ENCODE data around the gene CDK6. TPM values are rescaled to one million over a fixed set of nuclear protein-coding genes. Genes with fewer than 3 reads are reported as not detected.

Gene CDK6
- polyA plus RNA-seq, 1 donor (not counting 4 experiments of a cell fraction or from before 2014, with no cell fraction given) = 53.5 TPM

DNA sequence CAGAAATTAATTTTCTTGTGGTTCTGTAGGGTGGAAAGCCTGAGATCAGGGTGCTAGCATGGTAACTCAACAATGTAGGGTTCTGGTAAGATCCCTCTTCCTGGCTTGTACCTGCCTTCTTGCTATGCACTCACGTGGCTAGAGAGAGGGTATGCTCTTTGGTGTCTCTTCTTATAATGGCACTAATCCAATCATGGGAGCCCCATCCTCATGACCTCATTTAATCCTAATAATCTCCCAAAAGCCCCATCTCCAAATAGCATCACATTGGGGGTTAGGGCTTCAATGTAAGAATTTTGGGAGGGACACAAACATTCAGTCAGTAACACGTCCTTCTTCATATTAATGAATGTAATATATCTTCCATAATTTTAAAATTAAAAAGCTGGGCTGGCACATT lies 206.6 kb downstream of the CDK6 start:
- Histone ChIP-seq H3K9me1 (ENCODE audit: control insufficient read depth, extremely low read depth, insufficient read depth, low read length) (no peaks in the 10 kb centered on the region), H3K4me1 (ENCODE audit: control insufficient read depth, extremely low read depth, insufficient read depth, low read length) (peaks cover 51% of the 10 kb centered on the region), H3K36me3 (ENCODE audit: control insufficient read depth in 2 of 2, extremely low read depth in 1 of 2, insufficient read depth in 2 of 2, low read length in 2 of 2) (peaks cover 4 to 16% of the 10 kb centered on the region in 2 experiments), H3K27me3 (ENCODE audit: control insufficient read depth, extremely low read depth, insufficient read depth, low read length) (no peaks in the 10 kb centered on the region), H3K9ac (ENCODE audit: control insufficient read depth, extremely low read depth, insufficient read depth, low read length) (no peak overlapping the region), H4K20me1 (ENCODE audit: control insufficient read depth, extremely low read depth, insufficient read depth, low read length) (no peaks in the 10 kb centered on the region), H3K79me2 (ENCODE audit: control insufficient read depth, insufficient read depth, low read length) (peaks cover 52% of the 10 kb centered on the region), H3K4me3 (ENCODE audit: control insufficient read depth in 2 of 3, extremely low read depth in 1 of 3, insufficient read depth in 2 of 3, low read depth in 1 of 3, low read length in 3 of 3) (no peak overlapping the region), H3K27ac (ENCODE audit: control insufficient read depth, insufficient read depth, low read length) (no peak overlapping the region), H3K4me2 (ENCODE audit: control insufficient read depth, extremely low read depth, insufficient read depth, low read depth, low read length) (no peak overlapping the region), H3K9me3 (ENCODE audit: control insufficient read depth, low read depth, low read length) (peaks cover 2% of the 10 kb centered on the region), H2AFZ (ENCODE audit: control insufficient read depth, low read length) (no peak overlapping the region)
- DNase-seq (ENCODE audit: low read depth, low spot score) (no peak), FAIRE-seq (no peak)
- no peak for TF ChIP-seq EZH2 (IDR thresholded peaks at IDR 0.05; ENCODE audit: low read length)
- TF ChIP-seq, protein P1, sequence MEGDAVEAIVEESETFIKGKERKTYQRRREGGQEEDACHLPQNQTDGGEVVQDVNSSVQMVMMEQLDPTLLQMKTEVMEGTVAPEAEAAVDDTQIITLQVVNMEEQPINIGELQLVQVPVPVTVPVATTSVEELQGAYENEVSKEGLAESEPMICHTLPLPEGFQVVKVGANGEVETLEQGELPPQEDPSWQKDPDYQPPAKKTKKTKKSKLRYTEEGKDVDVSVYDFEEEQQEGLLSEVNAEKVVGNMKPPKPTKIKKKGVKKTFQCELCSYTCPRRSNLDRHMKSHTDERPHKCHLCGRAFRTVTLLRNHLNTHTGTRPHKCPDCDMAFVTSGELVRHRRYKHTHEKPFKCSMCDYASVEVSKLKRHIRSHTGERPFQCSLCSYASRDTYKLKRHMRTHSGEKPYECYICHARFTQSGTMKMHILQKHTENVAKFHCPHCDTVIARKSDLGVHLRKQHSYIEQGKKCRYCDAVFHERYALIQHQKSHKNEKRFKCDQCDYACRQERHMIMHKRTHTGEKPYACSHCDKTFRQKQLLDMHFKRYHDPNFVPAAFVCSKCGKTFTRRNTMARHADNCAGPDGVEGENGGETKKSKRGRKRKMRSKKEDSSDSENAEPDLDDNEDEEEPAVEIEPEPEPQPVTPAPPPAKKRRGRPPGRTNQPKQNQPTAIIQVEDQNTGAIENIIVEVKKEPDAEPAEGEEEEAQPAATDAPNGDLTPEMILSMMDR (optimal IDR thresholded peaks at IDR 0.05 in 1 of 3, IDR thresholded peaks at IDR 0.05 in 1 of 3, conservative IDR thresholded peaks at IDR 0.05 in 1 of 3; ENCODE audit: extremely low read depth in 1 of 3, insufficient read depth in 2 of 3, low read length in 3 of 3) = no peak
- dilution Hi-C loops (cut with MboI; ENCODE audit: extremely low pct_ligation_motif_present, low sequenced_read_pairs) = no loop called here

DNA sequence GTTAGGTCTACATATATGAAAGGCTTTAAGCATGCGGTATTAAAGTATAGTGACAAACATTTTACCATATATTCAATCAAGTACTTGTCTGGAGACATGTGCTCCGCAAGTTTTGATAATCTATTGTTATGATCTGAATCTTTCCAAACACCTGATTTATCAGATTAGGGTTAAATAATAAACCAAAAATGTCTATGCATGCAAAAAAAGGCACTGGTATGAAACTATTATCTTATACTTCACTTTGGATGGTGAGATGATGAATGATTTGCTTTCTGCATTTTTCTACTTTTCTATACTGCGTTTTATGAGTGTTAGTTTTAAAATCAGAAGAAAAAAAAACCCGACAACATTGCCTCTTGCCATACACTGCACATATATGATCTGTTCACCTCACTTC lies 208.4 kb downstream of the CDK6 start:
- Histone ChIP-seq H3K79me2 (ENCODE audit: control insufficient read depth, insufficient read depth, low read length) (peaks cover 69% of the 10 kb centered on the region), H3K4me3 (ENCODE audit: control insufficient read depth in 2 of 3, extremely low read depth in 1 of 3, insufficient read depth in 2 of 3, low read depth in 1 of 3, low read length in 3 of 3) (no peak overlapping the region), H3K9me3 (ENCODE audit: control insufficient read depth, low read depth, low read length) (peaks cover 2% of the 10 kb centered on the region), H3K36me3 (ENCODE audit: control insufficient read depth in 2 of 2, extremely low read depth in 1 of 2, insufficient read depth in 2 of 2, low read length in 2 of 2) (peaks cover 4 to 22% of the 10 kb centered on the region in 2 experiments), H4K20me1 (ENCODE audit: control insufficient read depth, extremely low read depth, insufficient read depth, low read length) (no peaks in the 10 kb centered on the region), H3K27ac (ENCODE audit: control insufficient read depth, insufficient read depth, low read length) (no peak overlapping the region), H3K4me2 (ENCODE audit: control insufficient read depth, extremely low read depth, insufficient read depth, low read depth, low read length) (no peak overlapping the region), H3K27me3 (ENCODE audit: control insufficient read depth, extremely low read depth, insufficient read depth, low read length) (no peaks in the 10 kb centered on the region), H3K9ac (ENCODE audit: control insufficient read depth, extremely low read depth, insufficient read depth, low read length) (no peak overlapping the region), H3K4me1 (ENCODE audit: control insufficient read depth, extremely low read depth, insufficient read depth, low read length) (peaks cover 43% of the 10 kb centered on the region), H2AFZ (ENCODE audit: control insufficient read depth, low read length) (no peak overlapping the region), H3K9me1 (ENCODE audit: control insufficient read depth, extremely low read depth, insufficient read depth, low read length) (no peaks in the 10 kb centered on the region)
- DNase-seq (ENCODE audit: low read depth, low spot score) = no peak
- dilution Hi-C loops (cut with MboI; ENCODE audit: extremely low pct_ligation_motif_present, low sequenced_read_pairs) = no loop called here
- TF ChIP-seq, protein P1 (optimal IDR thresholded peaks at IDR 0.05 in 1 of 3, IDR thresholded peaks at IDR 0.05 in 1 of 3, conservative IDR thresholded peaks at IDR 0.05 in 1 of 3; ENCODE audit: extremely low read depth in 1 of 3, insufficient read depth in 2 of 3, low read length in 3 of 3) = no peak
- no peak for TF ChIP-seq EZH2 (IDR thresholded peaks at IDR 0.05; ENCODE audit: low read length)
- no peak for FAIRE-seq

Measured in keratinocyte (primary cell).